SK-N-SH treated with all-trans-retinoic acid at 6 μM for 48 hours (cell line): ENCODE data around the gene AUTS2.

Experiments
- ATAC-seq: fragments of 200-7000 bp; cut with Tn5 transposase; 3 replicates; pipeline ENCODE4 v1.9.1; 2020; ENCODE audit warnings: mild to moderate bottlenecking, moderate library complexity
- ARNTL ChIP-seq: fragments of 450-650 bp; formaldehyde crosslinking; IDR thresholded peaks from 2 replicates; pipeline ENCODE4 v1.5.0; 2020; ENCODE audit warnings: low read depth, mild to moderate bottlenecking, moderate library complexity, borderline replicate concordance
- BACH2 ChIP-seq: fragments of 250-450 bp; sonication (Bioruptor Pico); IDR thresholded peaks from 2 replicates; pipeline ENCODE4 v1.9.0; 2021; ENCODE audit warnings: mild to moderate bottlenecking, borderline replicate concordance
- CSDC2 ChIP-seq: fragments of 250-450 bp; sonication (Bioruptor Pico); IDR thresholded peaks from 2 replicates; pipeline ENCODE4 v1.5.0; 2020; ENCODE audit warnings: mild to moderate bottlenecking, moderate library complexity
- ESRRG ChIP-seq: fragments of 250-450 bp; sonication (Bioruptor Pico); IDR thresholded peaks from 2 replicates; pipeline ENCODE4 v1.6.1; 2021; ENCODE audit warnings: mild to moderate bottlenecking
- GLIS3 ChIP-seq: fragments of 250-450 bp; sonication (Bioruptor Pico); IDR thresholded peaks from 2 replicates; pipeline ENCODE4 v1.5.0; 2020; ENCODE audit warnings: mild to moderate bottlenecking, moderate library complexity
- OSR1 ChIP-seq: fragments of 250-450 bp; sonication (Bioruptor Pico); IDR thresholded peaks from 2 replicates; pipeline ENCODE4 v1.8.0; 2022; ENCODE audit warnings: moderate library complexity, mild to moderate bottlenecking, inconsistent platforms
- RARB ChIP-seq: fragments of 250-450 bp; sonication (Bioruptor Pico); IDR thresholded peaks from 2 replicates; pipeline ENCODE4 v1.8.0; 2021; ENCODE audit warnings: mild to moderate bottlenecking, moderate library complexity
- TCF4 ChIP-seq: fragments of 250-450 bp; sonication (Bioruptor Pico); IDR thresholded peaks from 2 replicates; pipeline ENCODE4 v1.8.0; 2021; ENCODE audit warnings: mild to moderate bottlenecking, moderate library complexity, borderline replicate concordance
- ZC3H10 ChIP-seq: fragments of 250-450 bp; sonication (Bioruptor Pico); IDR thresholded peaks from 2 replicates; pipeline ENCODE4 v1.5.1; 2021; ENCODE audit warnings: mild to moderate bottlenecking, moderate library complexity
- ZFP30 ChIP-seq: fragments of 450-650 bp; formaldehyde crosslinking; IDR thresholded peaks from 2 replicates; pipeline ENCODE4 v1.5.0; 2022; ENCODE audit warnings: mild to moderate bottlenecking, moderate library complexity
- ZNF565 ChIP-seq: fragments of 450-650 bp; formaldehyde crosslinking; conservative IDR thresholded peaks from 2 replicates; pipeline ENCODE4 v1.5.0; 2020; ENCODE audit warnings: low read depth, mild to moderate bottlenecking, moderate library complexity
- ZNF70 ChIP-seq: fragments of 450-650 bp; formaldehyde crosslinking; IDR thresholded peaks from 2 replicates; pipeline ENCODE4 v1.5.0; 2020; ENCODE audit warnings: mild to moderate bottlenecking, moderate library complexity
- ZNF8 ChIP-seq: fragments of 450-650 bp; formaldehyde crosslinking; IDR thresholded peaks from 2 replicates; pipeline ENCODE4 v1.5.0; 2020; ENCODE audit warnings: mild to moderate bottlenecking, moderate library complexity
- TF ChIP-seq, protein P1 (sequence below): fragments of 250-450 bp; sonication (Bioruptor Pico); IDR thresholded peaks from 2 replicates; pipeline ENCODE4 v1.8.0; 2021; ENCODE audit warnings: low read depth, mild to moderate bottlenecking, moderate library complexity, borderline replicate concordance
- TF ChIP-seq, protein P2 (sequence below): fragments of 250-450 bp; sonication (Bioruptor Pico); IDR thresholded peaks from 2 replicates; pipeline ENCODE4 v1.5.1; 2020; ENCODE audit warnings: low read depth, mild to moderate bottlenecking, moderate library complexity
- TF ChIP-seq, protein P3 (sequence below): fragments of 250-450 bp; sonication (Bioruptor Pico); IDR thresholded peaks from 2 replicates; pipeline ENCODE4 v1.8.0; 2020; ENCODE audit warnings: mild to moderate bottlenecking, moderate library complexity, borderline replicate concordance
- TF ChIP-seq, protein P4 (sequence below): fragments of 250-450 bp; sonication (Bioruptor Pico); IDR thresholded peaks from 2 replicates; pipeline ENCODE4 v1.5.1; 2021; ENCODE audit warnings: mild to moderate bottlenecking, moderate library complexity
- TF ChIP-seq, protein P5 (sequence below): fragments of 250-450 bp; sonication (Bioruptor Pico); IDR thresholded peaks from 2 replicates; pipeline ENCODE4 v1.5.0; 2020; ENCODE audit warnings: mild to moderate bottlenecking, moderate library complexity

The AUTS2 gene

DNA sequence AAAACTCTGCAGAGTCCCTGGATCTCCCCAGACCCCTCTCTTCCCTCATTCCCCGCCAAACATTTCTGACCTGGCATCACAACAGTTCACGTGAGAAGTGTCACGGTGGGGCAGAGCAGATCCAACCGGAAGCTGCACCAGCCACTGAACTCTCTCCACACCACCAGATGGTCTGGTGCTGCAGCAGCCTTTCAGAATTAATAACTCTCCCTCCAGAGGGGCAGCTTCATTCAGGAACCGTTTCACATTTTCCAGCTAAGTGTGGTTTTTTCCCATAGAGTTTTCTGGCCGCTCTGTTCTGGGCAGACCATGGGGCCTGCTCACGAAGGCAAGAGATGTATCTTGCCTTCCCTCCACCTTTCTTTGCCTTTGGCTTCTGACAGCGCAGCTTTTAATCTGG lies 1047.0 kb downstream of the AUTS2 start:
- TF ChIP-seq, protein P1, sequence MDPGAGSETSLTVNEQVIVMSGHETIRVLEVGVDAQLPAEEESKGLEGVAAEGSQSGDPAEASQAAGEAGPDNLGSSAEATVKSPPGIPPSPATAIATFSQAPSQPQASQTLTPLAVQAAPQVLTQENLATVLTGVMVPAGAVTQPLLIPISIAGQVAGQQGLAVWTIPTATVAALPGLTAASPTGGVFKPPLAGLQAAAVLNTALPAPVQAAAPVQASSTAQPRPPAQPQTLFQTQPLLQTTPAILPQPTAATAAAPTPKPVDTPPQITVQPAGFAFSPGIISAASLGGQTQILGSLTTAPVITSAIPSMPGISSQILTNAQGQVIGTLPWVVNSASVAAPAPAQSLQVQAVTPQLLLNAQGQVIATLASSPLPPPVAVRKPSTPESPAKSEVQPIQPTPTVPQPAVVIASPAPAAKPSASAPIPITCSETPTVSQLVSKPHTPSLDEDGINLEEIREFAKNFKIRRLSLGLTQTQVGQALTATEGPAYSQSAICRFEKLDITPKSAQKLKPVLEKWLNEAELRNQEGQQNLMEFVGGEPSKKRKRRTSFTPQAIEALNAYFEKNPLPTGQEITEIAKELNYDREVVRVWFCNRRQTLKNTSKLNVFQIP (CRISPR knock-in tag), result no peak
- TF ChIP-seq, protein P2, sequence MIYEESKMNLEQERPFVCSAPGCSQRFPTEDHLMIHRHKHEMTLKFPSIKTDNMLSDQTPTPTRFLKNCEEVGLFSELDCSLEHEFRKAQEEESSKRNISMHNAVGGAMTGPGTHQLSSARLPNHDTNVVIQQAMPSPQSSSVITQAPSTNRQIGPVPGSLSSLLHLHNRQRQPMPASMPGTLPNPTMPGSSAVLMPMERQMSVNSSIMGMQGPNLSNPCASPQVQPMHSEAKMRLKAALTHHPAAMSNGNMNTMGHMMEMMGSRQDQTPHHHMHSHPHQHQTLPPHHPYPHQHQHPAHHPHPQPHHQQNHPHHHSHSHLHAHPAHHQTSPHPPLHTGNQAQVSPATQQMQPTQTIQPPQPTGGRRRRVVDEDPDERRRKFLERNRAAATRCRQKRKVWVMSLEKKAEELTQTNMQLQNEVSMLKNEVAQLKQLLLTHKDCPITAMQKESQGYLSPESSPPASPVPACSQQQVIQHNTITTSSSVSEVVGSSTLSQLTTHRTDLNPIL (CRISPR knock-in tag), result no peak
- TF ChIP-seq GLIS3, result no peak
- TF ChIP-seq ZNF565, result no peak
- TF ChIP-seq, protein P3, sequence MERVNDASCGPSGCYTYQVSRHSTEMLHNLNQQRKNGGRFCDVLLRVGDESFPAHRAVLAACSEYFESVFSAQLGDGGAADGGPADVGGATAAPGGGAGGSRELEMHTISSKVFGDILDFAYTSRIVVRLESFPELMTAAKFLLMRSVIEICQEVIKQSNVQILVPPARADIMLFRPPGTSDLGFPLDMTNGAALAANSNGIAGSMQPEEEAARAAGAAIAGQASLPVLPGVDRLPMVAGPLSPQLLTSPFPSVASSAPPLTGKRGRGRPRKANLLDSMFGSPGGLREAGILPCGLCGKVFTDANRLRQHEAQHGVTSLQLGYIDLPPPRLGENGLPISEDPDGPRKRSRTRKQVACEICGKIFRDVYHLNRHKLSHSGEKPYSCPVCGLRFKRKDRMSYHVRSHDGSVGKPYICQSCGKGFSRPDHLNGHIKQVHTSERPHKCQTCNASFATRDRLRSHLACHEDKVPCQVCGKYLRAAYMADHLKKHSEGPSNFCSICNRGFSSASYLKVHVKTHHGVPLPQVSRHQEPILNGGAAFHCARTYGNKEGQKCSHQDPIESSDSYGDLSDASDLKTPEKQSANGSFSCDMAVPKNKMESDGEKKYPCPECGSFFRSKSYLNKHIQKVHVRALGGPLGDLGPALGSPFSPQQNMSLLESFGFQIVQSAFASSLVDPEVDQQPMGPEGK (CRISPR knock-in tag), result no peak
- no peak for TF ChIP-seq RARB

DNA sequence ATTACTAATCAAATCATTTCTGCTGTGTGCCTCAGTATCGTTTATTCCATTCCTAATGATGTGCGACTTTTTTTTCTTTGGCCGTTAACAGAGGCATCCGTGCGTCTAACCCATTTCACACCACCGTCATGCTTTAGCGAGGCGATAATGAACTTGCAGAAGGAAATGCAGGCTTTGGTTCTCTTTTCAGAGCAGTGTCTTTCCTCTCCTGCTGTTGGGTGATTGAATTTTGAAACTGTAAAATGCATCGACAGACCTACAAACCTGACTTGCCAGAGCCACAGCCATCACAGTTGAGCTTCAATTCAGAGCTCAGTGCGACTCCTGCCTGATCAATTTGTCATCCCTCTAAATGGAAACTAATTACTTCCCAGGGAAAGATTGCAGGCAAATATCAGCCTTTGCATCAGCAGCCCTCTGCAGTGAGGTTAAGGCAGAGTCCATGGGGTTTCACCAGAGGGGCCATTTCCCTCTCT lies 1047.6 kb downstream of the AUTS2 start:
- no peak for ATAC-seq
- no peak for TF ChIP-seq ZC3H10
- TF ChIP-seq ZNF70, result no peak
- no peak for TF ChIP-seq RARB
- no peak for TF ChIP-seq ARNTL (CRISPR knock-in tag)
- TF ChIP-seq, protein P3 (CRISPR knock-in tag), result no peak
- no peak for TF ChIP-seq TCF4 (CRISPR knock-in tag)
- TF ChIP-seq ZNF8 (CRISPR knock-in tag), result no peak
- TF ChIP-seq GLIS3, result no peak
- TF ChIP-seq OSR1, result no peak
- TF ChIP-seq, protein P4, sequence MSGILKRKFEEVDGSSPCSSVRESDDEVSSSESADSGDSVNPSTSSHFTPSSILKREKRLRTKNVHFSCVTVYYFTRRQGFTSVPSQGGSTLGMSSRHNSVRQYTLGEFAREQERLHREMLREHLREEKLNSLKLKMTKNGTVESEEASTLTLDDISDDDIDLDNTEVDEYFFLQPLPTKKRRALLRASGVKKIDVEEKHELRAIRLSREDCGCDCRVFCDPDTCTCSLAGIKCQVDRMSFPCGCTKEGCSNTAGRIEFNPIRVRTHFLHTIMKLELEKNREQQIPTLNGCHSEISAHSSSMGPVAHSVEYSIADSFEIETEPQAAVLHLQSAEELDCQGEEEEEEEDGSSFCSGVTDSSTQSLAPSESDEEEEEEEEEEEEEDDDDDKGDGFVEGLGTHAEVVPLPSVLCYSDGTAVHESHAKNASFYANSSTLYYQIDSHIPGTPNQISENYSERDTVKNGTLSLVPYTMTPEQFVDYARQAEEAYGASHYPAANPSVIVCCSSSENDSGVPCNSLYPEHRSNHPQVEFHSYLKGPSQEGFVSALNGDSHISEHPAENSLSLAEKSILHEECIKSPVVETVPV (CRISPR knock-in tag), result no peak
- no peak for TF ChIP-seq BACH2 (CRISPR knock-in tag)
- no peak for TF ChIP-seq ESRRG
- TF ChIP-seq, protein P5, sequence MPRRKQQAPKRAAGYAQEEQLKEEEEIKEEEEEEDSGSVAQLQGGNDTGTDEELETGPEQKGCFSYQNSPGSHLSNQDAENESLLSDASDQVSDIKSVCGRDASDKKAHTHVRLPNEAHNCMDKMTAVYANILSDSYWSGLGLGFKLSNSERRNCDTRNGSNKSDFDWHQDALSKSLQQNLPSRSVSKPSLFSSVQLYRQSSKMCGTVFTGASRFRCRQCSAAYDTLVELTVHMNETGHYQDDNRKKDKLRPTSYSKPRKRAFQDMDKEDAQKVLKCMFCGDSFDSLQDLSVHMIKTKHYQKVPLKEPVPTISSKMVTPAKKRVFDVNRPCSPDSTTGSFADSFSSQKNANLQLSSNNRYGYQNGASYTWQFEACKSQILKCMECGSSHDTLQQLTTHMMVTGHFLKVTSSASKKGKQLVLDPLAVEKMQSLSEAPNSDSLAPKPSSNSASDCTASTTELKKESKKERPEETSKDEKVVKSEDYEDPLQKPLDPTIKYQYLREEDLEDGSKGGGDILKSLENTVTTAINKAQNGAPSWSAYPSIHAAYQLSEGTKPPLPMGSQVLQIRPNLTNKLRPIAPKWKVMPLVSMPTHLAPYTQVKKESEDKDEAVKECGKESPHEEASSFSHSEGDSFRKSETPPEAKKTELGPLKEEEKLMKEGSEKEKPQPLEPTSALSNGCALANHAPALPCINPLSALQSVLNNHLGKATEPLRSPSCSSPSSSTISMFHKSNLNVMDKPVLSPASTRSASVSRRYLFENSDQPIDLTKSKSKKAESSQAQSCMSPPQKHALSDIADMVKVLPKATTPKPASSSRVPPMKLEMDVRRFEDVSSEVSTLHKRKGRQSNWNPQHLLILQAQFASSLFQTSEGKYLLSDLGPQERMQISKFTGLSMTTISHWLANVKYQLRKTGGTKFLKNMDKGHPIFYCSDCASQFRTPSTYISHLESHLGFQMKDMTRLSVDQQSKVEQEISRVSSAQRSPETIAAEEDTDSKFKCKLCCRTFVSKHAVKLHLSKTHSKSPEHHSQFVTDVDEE (CRISPR knock-in tag), result no peak
- TF ChIP-seq ZNF565, result no peak
- TF ChIP-seq ZFP30, result no peak
- TF ChIP-seq, protein P1 (CRISPR knock-in tag), result no peak
- TF ChIP-seq, protein P2 (CRISPR knock-in tag), result no peak
- TF ChIP-seq CSDC2 (CRISPR knock-in tag), result no peak

More for the DNA sequence above, 1047.0 kb downstream of the AUTS2 start:
- no peak; the same call in 2 of the 3 replicates for ATAC-seq
